B cell (primary cell): ENCODE data around the gene COL5A3. TPM values are rescaled to one million over a fixed set of nuclear protein-coding genes. Genes with fewer than 3 reads are reported as not detected.

ENCODE experiments used
- ATAC-seq: fragments of 200-7000 bp; cut with Tn5 transposase; one replicate; pipeline ENCODE4 v1.10.0; 2021; ENCODE audit warnings: low read depth, mild to moderate bottlenecking, moderate number of reproducible peaks, moderate library complexity
- CTCF ChIA-PET: fragments of 350-600 bp; sonication (Branson Sonifier 250); formaldehyde crosslinking; loops from one replicate; lab custom pipeline; 2021; ENCODE audit warnings: antibody characterized with exemption, inconsistent platforms; lab: Charles Lee
- POLR2A ChIA-PET: fragments of 350-600 bp; sonication (Branson Sonifier 250); formaldehyde crosslinking; loops from one replicate; lab custom pipeline; 2021; ENCODE audit warnings: antibody characterized with exemption; lab: Charles Lee
- DNase-seq: peaks from one replicate; pipeline ENCODE4 v3.0.0; 2013
- H2AFZ ChIP-seq: 2 replicates; pipeline ENCODE4 v1.6.1; 2012; ENCODE audit warnings: mild to moderate bottlenecking, low read depth, low read length; ENCODE audit not compliant: insufficient read depth, poor library complexity, severe bottlenecking
- H3K27ac ChIP-seq, 2 donors: 1 replicate in 1 of 2; 2 replicates in 1 of 2; pipeline ENCODE4 v1.5.1; 2012 to 2013; ENCODE audit warnings: low read length in 2 of 2, mild to moderate bottlenecking in 2 of 2, moderate library complexity in 1 of 2
- H3K27me3 ChIP-seq, 4 experiments: fragments of 200-600 bp in 1 of 4; sonication (generic) in 1 of 4; replicated peaks in 1 of 4; 1 replicate in 2 of 4; 2 replicates in 2 of 4; pipeline versions ENCODE4 v1.6.1 to v1.7.0; 2013 to 2016; ENCODE audit warnings: low read length in 3 of 4, mild to moderate bottlenecking in 2 of 4, mixed read lengths in 1 of 4, moderate library complexity in 1 of 4; ENCODE audit not compliant: insufficient read depth in 4 of 4, control insufficient read depth in 3 of 4; ENCODE audit errors: control extremely low read depth in 1 of 4
- H3K36me3 ChIP-seq, 2 experiments: replicated peaks in 1 of 2; 1 replicate in 1 of 2; 2 replicates in 1 of 2; pipeline versions ENCODE4 v1.6.1 to v1.7.1; 2013; ENCODE audit warnings: low read length in 1 of 2; ENCODE audit not compliant: insufficient read depth in 2 of 2, control insufficient read depth in 1 of 2; ENCODE audit errors: control extremely low read depth in 1 of 2, extremely low read depth in 1 of 2
- H3K4me1 ChIP-seq, 2 donors: fragments of 200-600 bp in 1 of 2; sonication (generic) in 1 of 2; 1 replicate in 1 of 2; 2 replicates in 1 of 2; pipeline versions ENCODE4 v1.5.1 to v1.6.1; 2013 to 2017; ENCODE audit warnings: low read length in 2 of 2; ENCODE audit not compliant: control insufficient read depth in 2 of 2, insufficient read depth in 2 of 2
- H3K4me2 ChIP-seq: replicated peaks from 2 replicates; pipeline ENCODE3; 2012; ENCODE audit warnings: mild to moderate bottlenecking, low read depth, low read length; ENCODE audit not compliant: poor library complexity, severe bottlenecking
- H3K4me3 ChIP-seq, 5 experiments: fragments of 200-600 bp in 1 of 5; sonication (generic) in 1 of 5; 1 replicate in 3 of 5; 2 replicates in 2 of 5; pipeline versions ENCODE4 v1.5.1 to v1.7.0; 2011 to 2016; ENCODE audit warnings: low read length in 4 of 5, mild to moderate bottlenecking in 4 of 5, low read depth in 2 of 5, control low read depth in 1 of 5, moderate library complexity in 1 of 5; ENCODE audit not compliant: insufficient read depth in 1 of 5; ENCODE audit errors: control extremely low read depth in 1 of 5, extremely low read depth in 1 of 5
- H3K79me2 ChIP-seq: fragments of 200-600 bp; sonication (generic); one replicate; pipeline ENCODE4 v1.6.0; 2016; ENCODE audit warnings: low read length; ENCODE audit not compliant: control insufficient read depth, insufficient read depth
- H3K9ac ChIP-seq: fragments of 200-600 bp; sonication (generic); 2 replicates; pipeline ENCODE4 v1.6.1; 2017; ENCODE audit warnings: mild to moderate bottlenecking, low read length, moderate library complexity
- H3K9me3 ChIP-seq, 3 donors: one replicate each; pipeline versions ENCODE4 v1.6.1 to v1.7.1; 2013; ENCODE audit warnings: low read length in 2 of 3; ENCODE audit not compliant: control insufficient read depth in 2 of 3, insufficient read depth in 1 of 3; ENCODE audit errors: control extremely low read depth in 1 of 3
- H4K20me1 ChIP-seq: 2 replicates; pipeline ENCODE4 v1.6.0; 2012; ENCODE audit warnings: mild to moderate bottlenecking, low read length; ENCODE audit not compliant: insufficient read depth, control insufficient read depth, poor library complexity, severe bottlenecking
- H3K27ac Mint-ChIP-seq: one replicate; pipeline ENCODE4 v1.8.0; 2021; ENCODE audit warnings: mixed read lengths
- H3K27me3 Mint-ChIP-seq: one replicate; pipeline ENCODE4 v1.8.0; 2021; ENCODE audit warnings: mixed read lengths
- H3K4me1 Mint-ChIP-seq: one replicate; pipeline ENCODE4 v1.8.0; 2021; ENCODE audit warnings: mixed read lengths
- H3K4me3 Mint-ChIP-seq: one replicate; pipeline ENCODE4 v1.8.0; 2021; ENCODE audit warnings: mixed read lengths
- H3K9me3 Mint-ChIP-seq: one replicate; pipeline ENCODE4 v1.8.0; 2022; ENCODE audit warnings: mixed read lengths; ENCODE audit not compliant: insufficient read depth
- CTCF ChIP-seq: fragments of 200-600 bp; IDR thresholded peaks from one replicate; pipeline ENCODE4 v1.8.0; 2022; ENCODE audit warnings: antibody characterized with exemption, mild to moderate bottlenecking
- EZH2 ChIP-seq: IDR thresholded peaks from 2 replicates; pipeline ENCODE4 v1.6.1; 2012; ENCODE audit warnings: borderline replicate concordance, low read depth, mild to moderate bottlenecking, moderate library complexity, low read length; ENCODE audit not compliant: insufficient read depth, poor library complexity, severe bottlenecking
- WGBS: methylation state at CpG from one replicate; pipeline ENCODE4 v1.1.5; 2013; ENCODE audit warnings: missing lambda C conversion rate; ENCODE audit not compliant: insufficient coverage; 5-methylcytosine and 5-hydroxymethylcytosine counted together
- intact Hi-C: fragments of 100-400 bp; cut with micrococcal nuclease; formaldehyde crosslinking; loops from one replicate; pipeline ENCODE4 v1.10.0; 2022
- polyA plus RNA-seq: library from polyadenylated mRNA; depleted of rRNA; stranded (reverse); fragments of >200 nt; gene quantifications from 2 replicates; pipeline ENCODE4 v1.2.3, GENCODE V29; 2012
- total RNA-seq, 2 donors: library from RNA; stranded (reverse); fragments of 120-200 nt in 1 of 2; gene quantifications; 1 replicate in 1 of 2; 2 replicates in 1 of 2; pipeline versions ENCODE4 v1.2.3 to v1.2.4, GENCODE V29; 2013 to 2022

COL5A3 gene
- total and polyA plus RNA-seq, 2 donors (not counting 1 experiment from before 2014, with no cell fraction given) = 0.01 TPM; not detected in 1

GRCh38 chr19:10013834-10014618 lies 3.7 kb upstream of the COL5A3 start:
- no peak overlapping the region for H3K27ac ChIP-seq
- H3K79me2 ChIP-seq = no peaks in the 10 kb centered on the region
- intact Hi-C loops = no loop called here
- 68% methylated on average over 2 of the region's 6 CpGs for WGBS
- H3K9ac ChIP-seq = no peak overlapping the region
- no peaks in the 10 kb centered on the region for H4K20me1 ChIP-seq
- no peak for TF ChIP-seq CTCF
- no peak for TF ChIP-seq EZH2
- peaks cover 0 to 16% (median 0%) of the 10 kb centered on the region in 3 donors for H3K9me3 ChIP-seq
- H3K9me3 Mint-ChIP-seq = peaks cover 3% of the 10 kb centered on the region
- H2AFZ ChIP-seq = no peak overlapping the region
- H3K4me2 ChIP-seq = no peak overlapping the region
- no peak for ATAC-seq
- H3K27me3 Mint-ChIP-seq = peaks cover 39% of the 10 kb centered on the region
- peaks cover 0 to 39% (median 7%) of the 10 kb centered on the region in 4 experiments for H3K27me3 ChIP-seq
- ChIA-PET CTCF (interaction anchor here (1.2 kb wide), 1 partner anchor 14 kb away, joined by 3 read pairs; no protein-coding TSS in a partner anchor), POLR2A (no interaction called here)
- no peak for DNase-seq
- H3K4me3 ChIP-seq = no peak overlapping the region
- H3K4me3 Mint-ChIP-seq = no peak overlapping the region
- peaks cover 0 to 9% of the 10 kb centered on the region in 2 donors for H3K4me1 ChIP-seq
- H3K27ac Mint-ChIP-seq = no peak overlapping the region
- no peaks in the 10 kb centered on the region for H3K36me3 ChIP-seq
- peaks cover 4% of the 10 kb centered on the region for H3K4me1 Mint-ChIP-seq

- Histone ChIP-seq H4K20me1 (no peaks in the 10 kb centered on the region), H3K36me3 (no peaks in the 10 kb centered on the region), H3K4me2 (no peak within 1 kb of the TSS), H3K27me3 (peaks cover 0 to 43% (median 9%) of the 10 kb centered on the region in 4 experiments), H3K27ac (no peak within 1 kb of the TSS), H3K9me3 (peaks cover 0 to 16% (median 0%) of the 10 kb centered on the region in 3 donors), H3K9ac (no peak within 1 kb of the TSS), H3K4me3 (no peak within 1 kb of the TSS), H2AFZ (no peak within 1 kb of the TSS), H3K4me1 (peaks cover 0 to 9% of the 10 kb centered on the region in 2 donors), H3K79me2 (no peaks in the 10 kb centered on the region)
- ChIA-PET CTCF (interaction anchor here (1.2 kb wide), 1 partner anchor 15 kb away, joined by 3 read pairs; no protein-coding TSS in a partner anchor), POLR2A (no interaction called here)
- no peak for TF ChIP-seq CTCF
- TF ChIP-seq EZH2 = no peak
- H3K27me3 Mint-ChIP-seq = peaks cover 44% of the 10 kb centered on the region
- peaks cover 3% of the 10 kb centered on the region for H3K9me3 Mint-ChIP-seq
- H3K4me3 Mint-ChIP-seq = no peak within 1 kb of the TSS
- intact Hi-C loops = no loop called here
- no peak within 1 kb of the TSS for H3K27ac Mint-ChIP-seq
- ATAC-seq (no peak), DNase-seq (no peak)
- WGBS = 67% methylated on average over 8 of the region's 10 CpGs
- peaks cover 4% of the 10 kb centered on the region for H3K4me1 Mint-ChIP-seq
Measured at GRCh38 chr19:10013316-10013715, 3.0 kb upstream of the COL5A3 start, which contains the start of gene RDH8. Gene RDH8 (plus strand): TSS chr19:10013483. CDS start chr19:10013498, 15 bp downstream.
